Measurements from ENCODE around the gene LSAMP. TPM values are rescaled to one million over a fixed set of nuclear protein-coding genes. Genes with fewer than 3 reads are reported as not detected.

The LSAMP gene
- total RNA-seq, 1 donor: 3.3 TPM

DNA sequence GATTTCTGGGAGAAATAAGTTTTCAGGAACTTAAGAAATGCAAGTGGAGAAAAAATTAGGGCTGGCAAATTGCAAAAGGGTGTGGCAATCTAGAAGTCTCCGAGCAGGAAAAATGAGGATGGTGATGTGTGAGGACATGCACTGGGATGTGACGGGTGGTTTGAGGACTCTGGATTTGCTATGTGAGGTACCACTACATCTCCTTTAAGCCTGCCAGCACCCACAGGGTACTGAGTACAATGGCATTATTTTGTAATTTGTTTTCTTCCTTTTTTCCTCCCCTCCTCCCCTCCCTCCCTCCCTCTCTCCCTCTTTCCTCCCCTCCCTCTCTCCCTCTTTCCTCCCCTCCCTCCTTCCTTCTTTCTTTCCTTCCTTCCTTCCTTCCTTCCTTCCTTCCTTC, 584.5 kb downstream of the LSAMP start:
- no peak overlapping the region for H3K4me3 ChIP-seq (ENCODE audit: insufficient read depth, low read length)
- no peaks in the 10 kb centered on the region for H3K36me3 ChIP-seq (ENCODE audit: insufficient read depth, low read length)
- no peak overlapping the region for H3K4me2 ChIP-seq (ENCODE audit: insufficient read depth, low read length)
- no peaks in the 10 kb centered on the region for H3K9me3 ChIP-seq (ENCODE audit: low read depth, low read length)
- H2AFZ ChIP-seq (ENCODE audit: low read length): no peak overlapping the region
- DNase-seq (ENCODE audit: insufficient read length, low spot score, missing footprints): no peak
- H4K20me1 ChIP-seq (ENCODE audit: insufficient read depth, low read length): no peaks in the 10 kb centered on the region
- TF ChIP-seq, protein P1, sequence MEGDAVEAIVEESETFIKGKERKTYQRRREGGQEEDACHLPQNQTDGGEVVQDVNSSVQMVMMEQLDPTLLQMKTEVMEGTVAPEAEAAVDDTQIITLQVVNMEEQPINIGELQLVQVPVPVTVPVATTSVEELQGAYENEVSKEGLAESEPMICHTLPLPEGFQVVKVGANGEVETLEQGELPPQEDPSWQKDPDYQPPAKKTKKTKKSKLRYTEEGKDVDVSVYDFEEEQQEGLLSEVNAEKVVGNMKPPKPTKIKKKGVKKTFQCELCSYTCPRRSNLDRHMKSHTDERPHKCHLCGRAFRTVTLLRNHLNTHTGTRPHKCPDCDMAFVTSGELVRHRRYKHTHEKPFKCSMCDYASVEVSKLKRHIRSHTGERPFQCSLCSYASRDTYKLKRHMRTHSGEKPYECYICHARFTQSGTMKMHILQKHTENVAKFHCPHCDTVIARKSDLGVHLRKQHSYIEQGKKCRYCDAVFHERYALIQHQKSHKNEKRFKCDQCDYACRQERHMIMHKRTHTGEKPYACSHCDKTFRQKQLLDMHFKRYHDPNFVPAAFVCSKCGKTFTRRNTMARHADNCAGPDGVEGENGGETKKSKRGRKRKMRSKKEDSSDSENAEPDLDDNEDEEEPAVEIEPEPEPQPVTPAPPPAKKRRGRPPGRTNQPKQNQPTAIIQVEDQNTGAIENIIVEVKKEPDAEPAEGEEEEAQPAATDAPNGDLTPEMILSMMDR (IDR thresholded peaks at IDR 0.05; ENCODE audit: extremely low read depth, low read depth, low read length): no peak
- no peaks in the 10 kb centered on the region for H3K27me3 ChIP-seq (ENCODE audit: insufficient read depth, low read length)
- no peaks in the 10 kb centered on the region for H3K79me2 ChIP-seq (ENCODE audit: insufficient read depth, low read length)
- H3K27ac ChIP-seq (ENCODE audit: low read depth, low read length): no peak overlapping the region
- no peaks in the 10 kb centered on the region for H3K4me1 ChIP-seq (ENCODE audit: insufficient read depth, low read length)

- H3K9me3 ChIP-seq (ENCODE audit: low read depth, low read length): no peaks in the 10 kb centered on the region
- no peak overlapping the region for H3K4me3 ChIP-seq (ENCODE audit: insufficient read depth, low read length)
- H3K79me2 ChIP-seq (ENCODE audit: insufficient read depth, low read length): no peaks in the 10 kb centered on the region
- no peak overlapping the region for H3K27ac ChIP-seq (ENCODE audit: low read depth, low read length)
- H4K20me1 ChIP-seq (ENCODE audit: insufficient read depth, low read length): no peaks in the 10 kb centered on the region
- H2AFZ ChIP-seq (ENCODE audit: low read length): no peak overlapping the region
- DNase-seq (ENCODE audit: insufficient read length, low spot score, missing footprints): no peak
- TF ChIP-seq, protein P1 (IDR thresholded peaks at IDR 0.05; ENCODE audit: extremely low read depth, low read depth, low read length): no peak
- H3K27me3 ChIP-seq (ENCODE audit: insufficient read depth, low read length): no peaks in the 10 kb centered on the region
- no peak overlapping the region for H3K4me2 ChIP-seq (ENCODE audit: insufficient read depth, low read length)
- H3K4me1 ChIP-seq (ENCODE audit: insufficient read depth, low read length): no peaks in the 10 kb centered on the region
- H3K36me3 ChIP-seq (ENCODE audit: insufficient read depth, low read length): no peaks in the 10 kb centered on the region
Measured at GRCh38 chr3:115859002-115859807, 586.1 kb downstream of the LSAMP start.

GRCh38 chr3:115857518-115858136, 587.7 kb downstream of the LSAMP start:
- H4K20me1 ChIP-seq (ENCODE audit: insufficient read depth, low read length): no peaks in the 10 kb centered on the region
- H3K36me3 ChIP-seq (ENCODE audit: insufficient read depth, low read length): no peaks in the 10 kb centered on the region
- H3K79me2 ChIP-seq (ENCODE audit: insufficient read depth, low read length): no peaks in the 10 kb centered on the region
- H3K27ac ChIP-seq (ENCODE audit: low read depth, low read length): no peak overlapping the region
- no peak for DNase-seq (ENCODE audit: insufficient read length, low spot score, missing footprints)
- no peak overlapping the region for H3K4me3 ChIP-seq (ENCODE audit: insufficient read depth, low read length)
- no peaks in the 10 kb centered on the region for H3K9me3 ChIP-seq (ENCODE audit: low read depth, low read length)
- H3K27me3 ChIP-seq (ENCODE audit: insufficient read depth, low read length): no peaks in the 10 kb centered on the region
- no peak overlapping the region for H3K4me2 ChIP-seq (ENCODE audit: insufficient read depth, low read length)
- TF ChIP-seq, protein P1 (IDR thresholded peaks at IDR 0.05; ENCODE audit: extremely low read depth, low read depth, low read length): no peak
- H3K4me1 ChIP-seq (ENCODE audit: insufficient read depth, low read length): no peaks in the 10 kb centered on the region
- H2AFZ ChIP-seq (ENCODE audit: low read length): no peak overlapping the region

GRCh38 chr3:115855911-115856310, 589.4 kb downstream of the LSAMP start:
- no peak overlapping the region for H3K4me2 ChIP-seq (ENCODE audit: insufficient read depth, low read length)
- no peak overlapping the region for H3K27ac ChIP-seq (ENCODE audit: low read depth, low read length)
- H4K20me1 ChIP-seq (ENCODE audit: insufficient read depth, low read length): no peaks in the 10 kb centered on the region
- no peak for DNase-seq (ENCODE audit: insufficient read length, low spot score, missing footprints)
- no peaks in the 10 kb centered on the region for H3K9me3 ChIP-seq (ENCODE audit: low read depth, low read length)
- no peaks in the 10 kb centered on the region for H3K79me2 ChIP-seq (ENCODE audit: insufficient read depth, low read length)
- H2AFZ ChIP-seq (ENCODE audit: low read length): no peak overlapping the region
- H3K4me3 ChIP-seq (ENCODE audit: insufficient read depth, low read length): no peak overlapping the region
- H3K4me1 ChIP-seq (ENCODE audit: insufficient read depth, low read length): no peaks in the 10 kb centered on the region
- TF ChIP-seq, protein P1 (IDR thresholded peaks at IDR 0.05; ENCODE audit: extremely low read depth, low read depth, low read length): no peak
- H3K27me3 ChIP-seq (ENCODE audit: insufficient read depth, low read length): no peaks in the 10 kb centered on the region
- H3K36me3 ChIP-seq (ENCODE audit: insufficient read depth, low read length): no peaks in the 10 kb centered on the region

Data from osteoblast (primary cell).